ENCODE results near the gene CPNE5.

Gene CPNE5

GRCh38 chr6:36765190-36765589, 74.1 kb downstream of the CPNE5 start:
- H3K27ac ChIP-seq = no peak overlapping the region
- no peak overlapping the region for H3K4me3 ChIP-seq (ENCODE audit: low read depth, low read length)
- no peaks in the 10 kb centered on the region for H3K27me3 ChIP-seq (replicated peaks)
- no peak for TF ChIP-seq CTCF (IDR thresholded peaks at IDR 0.05; ENCODE audit: low read depth, low read length, missing control alignments)
- in situ Hi-C loops (cut with HindIII; ENCODE audit: low pct_ligation_motif_present, low sequenced_read_pairs) = loop anchor here (25.0 kb wide), 1 partner anchor 247 kb away; the partner anchor contains the start of gene FGD2
- no peak for DNase-seq
- no peaks in the 10 kb centered on the region for H3K36me3 ChIP-seq (replicated peaks)

- no peak for TF ChIP-seq CTCF (IDR thresholded peaks at IDR 0.05; ENCODE audit: low read depth, low read length, missing control alignments)
- Histone ChIP-seq H3K27ac (no peak overlapping the region), H3K27me3 (replicated peaks) (no peaks in the 10 kb centered on the region), H3K4me3 (ENCODE audit: low read depth, low read length) (no peak overlapping the region), H3K36me3 (replicated peaks) (no peaks in the 10 kb centered on the region)
- DNase-seq = no peak
- in situ Hi-C loops (cut with HindIII; ENCODE audit: low pct_ligation_motif_present, low sequenced_read_pairs) = loop anchor here (25.0 kb wide), 1 partner anchor 250 kb away; the partner anchor contains the start of gene FGD2
Measured at GRCh38 chr6:36762123-36762522, 77.1 kb downstream of the CPNE5 start.

- in situ Hi-C loops (cut with HindIII; ENCODE audit: low pct_ligation_motif_present, low sequenced_read_pairs) = loop anchor here (25.0 kb wide), 1 partner anchor 251 kb away; the partner anchor contains the start of gene FGD2
- H3K27ac ChIP-seq = no peak overlapping the region
- TF ChIP-seq CTCF (IDR thresholded peaks at IDR 0.05; ENCODE audit: low read depth, low read length, missing control alignments) = no peak
- no peak for DNase-seq
- no peaks in the 10 kb centered on the region for H3K27me3 ChIP-seq (replicated peaks)
- H3K36me3 ChIP-seq (replicated peaks) = no peaks in the 10 kb centered on the region
- no peak overlapping the region for H3K4me3 ChIP-seq (ENCODE audit: low read depth, low read length)
Measured at GRCh38 chr6:36760685-36761435, 78.4 kb downstream of the CPNE5 start.

- in situ Hi-C loops (cut with HindIII; ENCODE audit: low pct_ligation_motif_present, low sequenced_read_pairs) = loop anchor here (25.0 kb wide), 1 partner anchor 253 kb away; the partner anchor contains the start of gene FGD2
- Histone ChIP-seq H3K36me3 (replicated peaks) (no peaks in the 10 kb centered on the region), H3K27me3 (replicated peaks) (no peaks in the 10 kb centered on the region), H3K27ac (no peak overlapping the region), H3K4me3 (ENCODE audit: low read depth, low read length) (no peak overlapping the region)
- DNase-seq = peak; percentile 52
- TF ChIP-seq CTCF (IDR thresholded peaks at IDR 0.05; ENCODE audit: low read depth, low read length, missing control alignments) = peak; percentile 98
Measured at GRCh38 chr6:36759148-36759759, 80.0 kb downstream of the CPNE5 start.

- no peak for DNase-seq
- H3K36me3 ChIP-seq (replicated peaks) = no peaks in the 10 kb centered on the region
- TF ChIP-seq CTCF (IDR thresholded peaks at IDR 0.05; ENCODE audit: low read depth, low read length, missing control alignments) = no peak
- H3K27me3 ChIP-seq (replicated peaks) = no peaks in the 10 kb centered on the region
- H3K27ac ChIP-seq = no peak overlapping the region
- H3K4me3 ChIP-seq (ENCODE audit: low read depth, low read length) = no peak overlapping the region
- in situ Hi-C loops (cut with HindIII; ENCODE audit: low pct_ligation_motif_present, low sequenced_read_pairs) = loop anchor here (25.0 kb wide), 1 partner anchor 254 kb away; the partner anchor contains the start of gene FGD2
Measured at GRCh38 chr6:36758516-36759147, 80.6 kb downstream of the CPNE5 start.

Data from brain microvascular endothelial cell (primary cell).